ENCODE data around the gene FRMD3.

Gene FRMD3

GRCh38 chr9:83538172-83538889 is at the start of gene FRMD3:
Gene FRMD3 (minus strand): TSS chr9:83538401. CDS start chr9:83538231, 170 bp downstream.
- DNase-seq (ENCODE audit: low read depth), result peak; percentile 16

DNA sequence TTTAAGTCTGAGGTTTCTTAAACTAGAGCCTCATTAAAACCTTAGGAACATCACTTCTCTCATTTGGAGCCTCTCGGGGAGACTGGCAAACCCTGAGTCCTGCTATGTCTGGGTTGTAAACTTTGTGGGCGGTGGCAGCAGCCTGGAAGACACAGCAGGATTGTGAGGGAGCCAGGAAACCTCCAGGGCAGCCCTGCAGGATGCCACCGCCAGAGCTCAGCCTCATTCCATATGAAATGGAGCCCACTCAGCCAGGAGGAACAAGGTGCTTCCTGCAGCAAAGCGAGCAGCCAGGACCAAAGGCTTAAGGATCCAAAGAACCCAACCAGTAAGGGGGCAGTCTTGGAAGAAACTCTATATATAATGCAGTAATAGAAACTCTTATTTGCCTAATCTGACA is 46.8 kb upstream of the FRMD3 start:
- no peak for DNase-seq (ENCODE audit: low read depth)

DNA sequence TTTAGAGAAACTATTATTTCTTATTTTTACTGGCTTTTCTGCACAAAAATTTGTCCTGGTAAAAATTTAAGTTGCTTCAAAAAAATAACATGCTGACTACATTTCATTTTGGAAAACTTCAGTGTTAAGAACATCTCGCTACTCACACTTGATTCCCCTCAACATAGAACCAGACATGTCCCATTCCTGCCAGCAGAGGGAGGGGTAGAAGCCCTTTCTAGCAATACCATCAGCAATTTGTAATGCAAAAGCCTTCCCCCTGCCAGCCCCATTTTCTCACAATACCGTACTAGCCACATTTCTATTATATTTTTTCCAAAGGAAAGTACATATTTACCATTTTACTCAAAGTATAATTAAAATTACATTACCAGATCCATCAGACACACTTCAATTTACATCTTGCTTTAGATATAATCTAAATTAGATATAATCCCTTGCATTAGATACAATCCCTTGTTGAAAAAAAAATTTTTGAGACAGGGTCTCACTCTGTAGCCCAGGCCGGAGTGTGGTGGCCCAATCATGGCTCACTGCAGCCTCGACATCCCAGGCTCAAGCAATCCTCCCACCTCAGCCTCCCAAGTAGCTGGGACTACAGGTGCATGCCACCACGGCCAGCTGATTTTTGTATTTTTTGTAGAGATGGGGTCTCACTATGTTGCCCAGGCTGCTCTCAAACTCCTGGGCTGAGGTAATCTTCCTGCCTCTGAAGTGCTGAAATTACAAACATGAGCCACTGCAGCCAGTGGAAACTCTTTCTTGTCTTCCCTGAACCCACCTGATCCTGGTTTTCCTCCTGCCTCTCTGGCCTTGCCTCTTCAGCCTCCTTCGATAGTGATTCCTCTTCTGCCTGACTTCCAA is 45.2 kb upstream of the FRMD3 start:
- peak; percentile 72 for DNase-seq (ENCODE audit: low read depth)

GRCh38 chr9:83582029-83582428 is 43.8 kb upstream of the FRMD3 start:
- DNase-seq (ENCODE audit: low read depth), result peak; percentile 86

- no peak for DNase-seq (ENCODE audit: low read depth)
These were observed 36.3 kb upstream of the FRMD3 start for GRCh38 chr9:83574482-83574881.

GRCh38 chr9:83572524-83572923 is 34.3 kb upstream of the FRMD3 start:
- peak; percentile 93 for DNase-seq (ENCODE audit: low read depth)

DNA sequence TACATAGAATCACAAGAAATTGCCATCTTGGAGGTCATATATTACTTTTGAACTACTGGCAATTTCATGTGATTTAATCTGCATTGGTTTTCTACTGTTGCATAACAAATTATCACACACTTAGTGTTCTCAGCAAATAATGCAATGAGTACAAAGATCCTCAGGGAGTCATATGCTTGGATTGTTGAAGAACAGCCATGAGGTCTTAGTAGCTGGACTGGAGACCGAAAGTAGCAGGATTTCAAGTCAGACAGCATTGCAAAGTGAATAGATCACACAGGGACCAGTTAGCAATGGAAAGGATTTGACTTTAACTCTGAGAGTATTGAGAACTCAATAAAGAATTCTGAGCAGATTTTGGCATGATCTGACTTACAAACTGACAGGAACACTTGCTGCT is 32.2 kb upstream of the FRMD3 start:
- DNase-seq (ENCODE audit: low read depth), result peak; percentile 55

- DNase-seq (ENCODE audit: low read depth), result no peak
These were observed 31.1 kb upstream of the FRMD3 start for GRCh38 chr9:83569326-83569725.

GRCh38 chr9:83563360-83563759 is 25.2 kb upstream of the FRMD3 start:
- DNase-seq (ENCODE audit: low read depth), result no peak

DNA sequence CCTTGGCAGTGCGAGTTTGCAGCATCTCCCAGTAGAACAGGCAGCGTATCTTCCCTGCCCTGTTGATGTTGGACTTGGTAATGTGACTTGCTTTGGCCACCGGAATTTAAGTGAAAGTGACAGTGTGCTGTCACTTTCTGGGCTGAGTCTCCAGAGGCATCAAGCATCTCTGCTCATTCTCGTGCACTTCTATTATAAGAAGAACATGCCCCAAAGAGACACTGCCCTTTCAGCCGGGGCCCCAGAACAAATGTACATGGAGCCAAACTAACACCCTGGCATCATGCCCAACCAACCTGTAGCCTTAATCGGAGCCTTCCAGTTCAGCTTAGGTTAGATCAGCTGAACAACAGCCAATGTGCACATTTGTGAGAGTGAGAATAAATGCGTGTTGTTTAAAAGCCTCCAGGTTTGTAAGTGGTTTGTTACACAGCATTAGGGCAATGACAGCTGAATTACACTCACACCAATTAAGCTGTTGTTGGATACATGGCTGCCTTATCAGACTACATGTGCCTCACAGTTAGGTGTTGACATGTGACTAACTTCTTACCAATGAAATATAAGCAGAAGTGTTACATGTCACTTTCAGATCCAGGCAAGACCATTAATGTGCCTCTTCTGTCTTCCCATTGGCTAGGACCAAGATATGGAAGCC is 22.1 kb upstream of the FRMD3 start:
- no peak for DNase-seq (ENCODE audit: low read depth)

DNA sequence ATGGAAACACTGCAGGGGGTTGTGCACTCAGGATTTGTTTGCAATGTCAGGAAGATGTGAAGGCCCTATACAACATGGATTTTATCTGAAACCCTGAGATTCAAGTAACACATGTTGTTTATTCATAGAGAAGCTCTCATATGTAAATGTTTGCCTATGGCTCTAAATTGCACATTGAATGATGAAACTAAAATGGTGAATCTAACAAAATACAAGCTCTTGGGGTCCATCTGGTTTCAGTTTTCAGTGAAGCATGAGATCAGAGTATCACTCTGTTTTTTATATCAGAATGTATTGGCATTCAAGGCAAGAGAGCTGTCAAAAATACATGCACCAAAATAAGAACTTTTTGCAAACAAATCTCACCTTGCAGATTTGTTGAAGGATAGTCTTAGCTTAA is 19.6 kb upstream of the FRMD3 start:
- DNase-seq (ENCODE audit: low read depth), result no peak

DNA sequence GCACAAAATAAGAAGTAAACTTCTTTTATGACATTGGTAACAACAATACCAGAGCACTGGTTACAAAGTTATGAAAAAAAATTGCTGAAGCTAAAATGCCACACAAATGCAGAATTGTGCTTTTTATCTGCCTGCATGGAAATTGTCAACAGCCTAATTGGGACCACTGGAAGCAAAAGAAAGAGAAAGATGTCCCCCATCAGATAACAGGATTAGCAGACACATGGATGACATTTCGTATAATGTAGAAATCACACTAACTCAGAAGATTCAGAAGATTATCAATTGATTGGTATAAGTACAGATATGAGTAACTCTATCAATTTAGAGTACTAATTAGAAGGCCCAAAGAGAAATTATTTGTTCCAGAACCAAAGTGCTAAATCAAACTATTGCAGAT is 19.1 kb upstream of the FRMD3 start:
- DNase-seq (ENCODE audit: low read depth), result no peak

DNA sequence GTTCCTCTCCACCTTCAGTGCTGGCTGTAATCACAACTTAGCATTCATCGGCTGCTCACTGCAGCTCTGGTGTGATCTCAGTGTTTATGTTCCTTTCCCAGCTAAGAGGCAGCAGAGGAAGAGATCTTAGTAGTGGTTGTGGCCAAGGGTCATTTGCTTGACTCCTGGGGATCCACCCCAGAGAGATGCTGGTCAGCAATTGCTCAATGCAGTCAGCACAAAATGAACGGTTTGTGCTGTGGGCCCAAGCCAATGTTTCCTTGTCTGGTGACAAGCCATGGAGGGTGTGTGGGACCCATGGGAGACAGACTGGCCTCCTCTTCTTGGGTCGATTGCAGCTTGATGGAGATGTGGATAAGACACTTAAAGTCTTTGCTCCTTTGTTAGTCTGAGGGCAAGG is 16.1 kb upstream of the FRMD3 start:
- DNase-seq (ENCODE audit: low read depth), result no peak

DNA sequence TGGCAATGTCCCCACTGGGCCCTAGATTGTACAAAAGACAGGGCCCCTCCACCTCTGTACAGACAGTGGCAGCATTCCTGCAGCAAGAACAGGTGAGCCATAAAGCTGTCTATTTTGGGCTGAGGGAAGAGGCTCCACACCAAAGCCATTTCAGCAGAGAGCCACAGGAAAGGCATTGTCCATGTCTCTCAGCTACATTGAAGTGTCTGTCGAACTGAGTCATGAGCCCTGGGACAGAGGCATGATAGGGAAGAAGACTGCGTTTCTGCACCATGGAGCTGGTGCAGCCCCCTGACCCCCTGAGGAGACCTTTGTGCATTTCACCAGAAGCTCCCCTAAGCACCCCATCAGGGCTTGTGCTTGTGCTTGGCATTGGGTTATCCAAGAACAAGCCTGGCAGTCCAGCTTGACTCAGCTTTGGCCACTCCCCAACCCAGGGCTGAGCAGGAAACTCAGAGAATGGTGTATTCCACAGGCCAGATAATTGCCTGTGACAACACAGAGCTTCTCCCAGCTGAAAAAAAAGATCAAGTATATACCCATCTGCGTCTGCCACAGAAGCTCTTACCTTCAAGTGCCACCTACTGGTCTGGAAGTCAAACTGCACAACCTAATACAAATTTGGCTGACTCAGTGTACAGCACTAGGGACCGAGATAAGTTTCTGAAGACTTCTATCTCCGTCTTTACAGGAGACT is 5.9 kb upstream of the FRMD3 start:
- DNase-seq (ENCODE audit: low read depth), result peak; percentile 75

GRCh38 chr9:83538890-83539238 is 663 bp upstream of the FRMD3 start:
- DNase-seq (ENCODE audit: low read depth), result no peak

DNA sequence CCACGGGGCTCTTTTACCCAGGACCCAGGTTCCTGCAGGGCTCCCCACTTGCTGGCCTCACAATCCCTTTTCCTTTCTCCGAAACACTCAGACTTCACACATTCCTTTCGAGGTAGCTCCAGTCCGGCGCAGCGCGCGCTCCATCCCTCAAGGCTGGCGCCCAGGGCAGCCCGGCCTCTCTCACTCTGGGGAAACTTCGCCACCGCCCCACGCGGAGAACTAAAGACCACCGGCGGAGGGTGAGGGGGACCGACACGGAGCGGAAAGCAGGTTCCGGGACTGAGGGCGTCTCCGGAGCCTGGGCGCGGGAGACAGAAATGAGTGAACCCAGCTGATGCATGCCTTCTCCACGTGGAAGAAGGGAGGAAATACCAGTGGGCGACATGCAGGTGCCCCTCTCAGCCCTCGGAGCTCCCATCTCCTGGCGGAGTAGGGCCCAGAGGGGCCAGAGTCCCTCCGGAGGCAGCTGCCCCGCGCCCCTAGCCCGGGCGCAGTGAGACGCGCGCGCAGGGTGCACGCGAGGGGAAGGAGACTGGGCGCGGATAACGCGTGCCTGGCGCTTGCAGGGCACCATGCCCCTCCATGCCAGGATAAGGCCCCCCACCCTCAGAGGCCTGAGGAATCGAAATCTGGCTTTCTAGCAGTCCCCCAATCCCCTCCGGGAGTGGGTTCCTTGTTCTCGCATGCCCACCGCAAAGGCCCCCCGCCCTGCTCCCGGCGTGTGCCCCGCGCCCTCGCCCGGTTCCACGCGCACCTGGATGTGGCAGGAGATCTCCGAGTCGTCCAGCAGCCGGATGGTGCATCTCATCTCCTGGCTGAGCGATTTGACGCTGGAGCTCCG is 650 bp downstream of the FRMD3 start:
- DNase-seq (ENCODE audit: low read depth), result no peak

DNA sequence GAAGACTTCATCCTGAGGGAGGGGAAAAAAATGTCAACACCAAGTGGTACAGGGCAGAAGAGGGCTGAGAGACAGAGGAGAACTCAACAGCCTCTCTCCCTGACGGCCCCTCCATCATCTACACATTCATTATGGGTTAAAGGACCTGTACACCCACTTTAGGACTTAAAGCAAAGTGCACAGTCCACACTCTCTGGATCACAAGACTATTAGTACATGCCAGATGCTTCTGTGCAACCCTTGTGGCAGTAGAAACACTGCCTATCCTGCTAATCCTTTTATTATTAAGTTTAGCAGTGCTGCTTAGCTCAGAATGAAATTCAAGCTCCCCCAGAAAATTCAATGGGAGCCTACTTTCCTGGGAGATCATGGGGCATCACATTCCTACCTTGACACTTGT is 1.9 kb downstream of the FRMD3 start:
- no peak for DNase-seq (ENCODE audit: low read depth)

GRCh38 chr9:83535736-83536135 is 2.5 kb downstream of the FRMD3 start:
- no peak for DNase-seq (ENCODE audit: low read depth)

GRCh38 chr9:83533296-83533695 is 4.9 kb downstream of the FRMD3 start:
- no peak for DNase-seq (ENCODE audit: low read depth)

DNA sequence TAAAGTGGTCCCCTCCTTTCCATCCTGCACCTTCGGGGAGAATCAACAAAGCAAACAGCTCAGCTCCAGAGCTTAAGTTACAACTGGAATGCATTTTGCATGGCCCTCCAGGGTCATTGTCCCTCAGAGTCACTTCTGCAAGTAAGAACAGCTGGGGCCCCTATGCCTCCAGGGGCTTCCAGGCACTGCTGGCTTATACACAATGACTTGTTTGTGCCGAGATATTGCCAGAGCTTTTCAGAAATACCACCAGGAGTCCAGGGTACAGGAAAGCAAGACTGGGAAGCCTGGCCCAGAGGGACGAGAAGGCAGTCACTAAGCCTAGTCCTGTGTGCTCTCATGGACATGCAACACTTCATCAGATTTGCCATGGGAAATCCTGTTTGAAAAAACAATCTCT is 11.3 kb downstream of the FRMD3 start:
- DNase-seq (ENCODE audit: low read depth), result no peak

DNA sequence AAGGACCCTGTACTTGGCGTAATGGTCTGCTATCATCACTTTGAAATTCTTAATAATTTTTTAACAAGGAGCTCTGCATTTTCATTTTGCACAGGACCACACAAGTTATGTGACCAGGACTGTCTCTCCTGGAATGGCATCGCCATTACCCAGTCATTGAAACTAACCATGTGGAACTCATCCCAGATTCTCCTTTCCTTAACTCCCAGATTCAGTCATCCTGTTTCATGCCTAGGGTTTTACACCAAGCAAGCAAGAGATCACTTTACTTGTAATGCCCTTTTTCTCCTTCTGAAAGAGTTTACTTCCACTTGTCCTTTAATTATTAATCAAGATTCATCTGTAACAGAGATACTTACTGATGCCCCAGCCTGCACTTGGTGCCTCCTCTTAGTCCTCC is 12.0 kb downstream of the FRMD3 start:
- no peak for DNase-seq (ENCODE audit: low read depth)

DNA sequence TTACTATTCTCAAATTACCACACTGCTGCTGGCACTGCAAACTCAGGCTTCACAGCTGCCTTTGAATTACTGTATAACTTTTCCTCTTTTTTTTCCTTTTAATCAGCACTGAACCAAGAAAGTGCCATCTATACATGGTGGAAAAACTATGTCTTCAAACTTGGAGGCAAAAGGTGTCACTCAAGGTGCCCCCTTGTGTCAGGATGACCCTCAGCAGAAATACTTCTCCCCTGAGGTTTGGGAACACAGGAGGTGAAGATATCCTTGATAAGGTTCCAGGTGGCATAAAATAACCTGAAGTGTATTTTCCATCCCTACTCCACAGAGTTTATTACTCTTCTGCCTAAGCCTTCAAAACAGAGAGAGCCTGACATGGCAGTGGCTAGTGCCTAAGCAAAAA is 14.5 kb downstream of the FRMD3 start:
- DNase-seq (ENCODE audit: low read depth), result no peak

Measured in amniotic epithelial cell (primary cell).